ENCODE measurements around the gene OR10H2.
"Not testable (repeated sequence)": the region's sequence is repeated elsewhere in the genome, so short reads cannot be mapped to it uniquely, and the experiment has no call there.

The OR10H2 gene, protein sequence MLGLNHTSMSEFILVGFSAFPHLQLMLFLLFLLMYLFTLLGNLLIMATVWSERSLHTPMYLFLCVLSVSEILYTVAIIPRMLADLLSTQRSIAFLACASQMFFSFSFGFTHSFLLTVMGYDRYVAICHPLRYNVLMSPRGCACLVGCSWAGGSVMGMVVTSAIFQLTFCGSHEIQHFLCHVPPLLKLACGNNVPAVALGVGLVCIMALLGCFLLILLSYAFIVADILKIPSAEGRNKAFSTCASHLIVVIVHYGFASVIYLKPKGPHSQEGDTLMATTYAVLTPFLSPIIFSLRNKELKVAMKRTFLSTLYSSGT

DNA sequence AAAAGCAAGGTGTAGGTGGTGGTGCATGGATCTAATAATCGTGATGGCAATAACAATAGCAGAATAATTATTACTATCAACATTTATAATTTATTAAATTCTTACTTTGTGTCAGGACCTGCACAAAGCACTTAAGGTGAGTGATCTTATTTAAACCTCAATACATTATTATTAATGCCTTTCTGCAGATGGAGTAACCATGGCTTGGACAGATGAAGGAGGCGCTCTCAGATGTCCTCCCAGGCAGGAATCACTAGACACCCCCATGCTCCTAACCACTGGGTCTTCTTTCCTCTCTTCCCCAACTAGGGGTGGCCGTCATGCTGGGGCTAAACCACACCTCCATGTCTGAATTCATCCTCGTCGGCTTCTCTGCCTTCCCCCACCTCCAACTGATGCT, at the start of gene OR10H2:
OR10H2 (plus strand) TSS at position 301 of the 400 bp plus-strand sequence; CDS start at position 321, 20 bp downstream.
- DNase-seq (ENCODE audit: low spot score) = no peak

DNA sequence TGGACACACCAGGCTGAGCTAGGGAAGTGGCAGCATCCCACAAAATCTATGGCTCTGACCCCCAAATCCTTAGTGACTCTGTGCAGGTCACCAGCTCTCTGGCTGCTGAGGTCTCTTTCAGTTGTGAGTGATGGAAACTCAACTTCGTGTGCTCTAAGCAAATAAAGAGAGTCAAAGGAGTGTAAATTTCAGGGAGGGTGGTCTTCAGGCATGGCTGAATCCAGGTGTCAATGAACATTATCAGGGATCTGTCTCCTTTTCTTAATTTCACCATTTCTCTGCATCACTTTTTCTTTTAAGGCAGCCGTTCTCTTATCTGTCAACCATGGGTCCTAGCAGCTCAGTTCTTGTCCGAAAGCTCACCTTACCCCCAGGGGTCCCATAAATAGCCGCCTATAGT, 48.7 kb upstream of the OR10H2 start:
- no peak for DNase-seq (ENCODE audit: low spot score)

DNA sequence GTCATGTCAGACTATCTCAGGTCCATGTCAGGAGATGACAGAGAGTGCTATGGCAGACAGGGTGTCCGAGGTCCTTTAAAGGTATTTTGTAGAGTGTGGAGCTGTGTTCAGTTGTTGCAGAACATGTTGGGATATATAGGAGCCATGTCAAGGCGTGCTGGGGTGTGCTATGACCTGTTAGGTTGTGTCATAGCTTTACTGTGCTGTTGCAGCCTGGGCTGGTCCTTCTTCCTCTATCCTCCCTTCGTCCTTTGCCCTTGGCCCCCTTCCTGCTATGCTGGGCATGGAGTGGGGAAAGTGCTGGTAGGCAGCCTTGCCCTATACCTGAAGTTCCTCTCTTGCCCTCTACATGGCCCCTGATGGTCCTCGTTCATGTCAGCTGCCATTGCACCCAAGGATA, 48.0 kb upstream of the OR10H2 start:
- not testable (repeated sequence) for DNase-seq (ENCODE audit: low spot score)

DNA sequence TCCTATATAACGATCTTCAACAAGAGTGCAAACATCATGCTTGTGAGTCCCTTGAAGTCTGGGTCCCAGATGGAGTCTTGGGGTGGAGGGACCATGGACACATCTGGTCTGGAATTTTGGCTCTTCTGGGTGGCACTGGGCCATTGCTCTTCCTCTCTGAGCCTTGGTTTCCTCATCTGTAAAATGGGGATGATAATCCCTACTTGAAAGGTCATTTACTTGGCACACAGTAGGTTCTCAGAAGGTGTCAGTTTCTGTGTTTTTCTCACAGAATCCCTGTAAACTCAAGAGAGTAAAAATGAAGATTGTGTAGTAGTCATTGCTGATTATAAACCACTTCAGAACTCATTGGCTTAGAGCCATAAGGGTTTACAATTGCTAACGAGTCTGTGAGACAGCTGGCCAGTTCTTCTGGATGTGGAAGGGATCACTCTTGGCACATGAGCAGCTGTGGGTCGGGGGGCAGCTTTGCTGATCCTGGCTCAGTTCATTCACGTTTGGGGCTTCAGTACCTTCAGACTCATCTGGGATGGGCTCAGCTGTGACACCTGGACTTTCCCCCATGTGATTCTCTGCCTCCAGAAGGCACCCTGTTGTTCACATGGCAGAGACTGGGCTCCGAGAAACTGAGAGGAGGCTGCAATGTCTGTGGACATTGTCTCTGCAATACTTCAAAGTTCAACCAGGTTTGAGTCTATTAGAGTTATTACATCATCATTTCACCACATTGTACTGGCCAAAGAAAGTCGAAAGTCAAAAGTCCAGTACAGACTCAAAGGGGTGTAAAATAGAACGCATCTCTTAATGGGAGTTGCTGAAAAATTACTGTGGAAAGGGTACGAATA, 47.1 kb upstream of the OR10H2 start:
- no peak for DNase-seq (ENCODE audit: low spot score)

DNA sequence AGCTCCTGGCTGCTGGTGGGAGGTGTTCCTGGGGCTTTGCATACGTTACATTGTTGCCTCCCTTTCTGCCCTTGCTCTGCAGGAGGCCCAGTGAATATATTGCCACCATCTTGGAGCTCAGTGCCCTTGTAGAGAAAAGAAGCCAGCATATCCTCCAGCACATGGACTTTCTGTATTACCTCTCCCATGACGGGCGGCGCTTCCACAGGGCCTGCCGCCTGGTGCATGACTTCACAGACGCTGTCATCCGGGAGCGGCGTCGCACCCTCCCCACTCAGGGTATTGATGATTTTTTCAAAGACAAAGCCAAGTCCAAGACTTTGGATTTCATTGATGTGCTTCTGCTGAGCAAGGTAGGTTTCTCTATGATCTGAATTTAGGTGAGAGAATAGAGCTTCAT, 44.4 kb upstream of the OR10H2 start:
- no peak for DNase-seq (ENCODE audit: low spot score)

DNA sequence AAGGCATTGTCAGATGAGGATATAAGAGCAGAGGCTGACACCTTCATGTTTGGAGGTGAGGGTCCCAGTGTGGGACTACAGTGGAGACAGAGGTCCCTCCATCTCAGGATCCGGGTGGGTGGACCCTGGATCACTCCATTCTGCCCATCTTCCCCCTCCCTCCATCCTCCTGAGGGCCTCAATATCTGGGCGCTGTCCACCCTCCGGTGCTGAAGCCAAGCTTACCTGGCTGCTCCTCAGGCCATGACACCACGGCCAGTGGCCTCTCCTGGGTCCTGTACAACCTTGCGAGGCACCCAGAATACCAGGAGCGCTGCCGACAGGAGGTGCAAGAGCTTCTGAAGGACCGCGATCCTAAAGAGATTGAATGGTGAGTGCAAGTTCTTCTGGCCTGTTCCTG, 43.0 kb upstream of the OR10H2 start:
- no peak for DNase-seq (ENCODE audit: low spot score)

DNA sequence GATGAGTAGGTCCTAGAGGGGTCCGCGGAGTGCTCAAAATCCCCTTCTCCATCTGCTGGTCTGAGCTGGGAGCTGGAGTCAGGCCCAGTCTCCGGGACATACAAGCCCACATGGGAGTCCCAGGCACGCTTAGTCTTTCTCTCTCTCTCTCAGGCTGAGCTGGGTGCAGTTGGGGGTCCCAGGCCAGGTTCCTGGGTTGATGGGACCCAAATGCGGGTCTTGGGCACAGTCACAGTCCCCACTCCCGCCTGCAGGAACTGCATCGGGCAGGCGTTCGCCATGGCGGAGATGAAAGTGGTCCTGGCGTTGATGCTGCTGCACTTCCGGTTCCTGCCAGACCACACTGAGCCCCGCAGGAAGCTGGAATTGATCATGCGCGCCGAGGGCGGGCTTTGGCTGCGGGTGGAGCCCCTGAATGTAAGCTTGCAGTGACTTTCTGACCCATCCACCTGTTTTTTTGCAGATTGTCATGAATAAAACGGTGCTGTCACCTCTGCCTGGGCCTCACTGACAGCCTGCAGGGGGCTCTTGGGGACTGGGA, 31.1 kb upstream of the OR10H2 start:
- DNase-seq (ENCODE audit: low spot score) = peak; percentile 34

DNA sequence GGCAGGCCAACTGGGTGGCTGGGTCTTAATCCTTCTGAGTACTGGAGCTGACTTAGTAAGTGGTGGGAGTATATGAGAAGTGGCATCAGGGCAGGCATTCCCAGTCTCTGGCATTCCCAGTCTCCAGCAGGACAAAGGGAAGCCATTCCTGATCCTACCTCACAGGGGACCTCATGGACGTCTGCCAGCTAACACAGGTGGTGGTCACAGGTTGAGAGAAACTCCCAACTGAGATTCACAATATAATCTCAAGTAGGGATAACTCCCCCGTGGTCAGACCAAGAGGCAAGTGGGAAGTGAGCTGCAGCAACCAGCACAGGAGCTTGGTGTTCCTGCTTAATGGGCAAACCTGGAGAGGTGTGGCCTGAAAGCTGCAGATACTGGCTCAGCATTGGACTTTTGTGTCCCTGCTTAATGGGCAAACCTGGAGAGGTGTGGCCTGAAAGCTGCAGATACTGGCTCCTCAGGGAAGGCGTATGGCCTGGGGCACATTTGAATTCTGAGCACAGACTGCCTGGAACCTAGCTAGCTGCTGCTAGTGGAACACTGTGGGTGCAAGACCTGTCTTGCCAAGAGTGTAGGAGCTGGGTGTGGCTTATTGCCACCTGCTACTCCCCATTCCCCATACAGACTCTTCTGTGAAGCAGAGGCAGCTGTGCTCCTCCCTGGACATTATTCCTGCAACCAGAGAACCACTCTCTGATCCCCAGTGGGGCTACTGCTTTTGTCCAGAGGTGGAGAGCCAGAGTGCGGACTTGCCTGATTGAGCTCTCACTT, 25.9 kb upstream of the OR10H2 start:
- DNase-seq (ENCODE audit: low spot score) = peak; percentile 9

DNA sequence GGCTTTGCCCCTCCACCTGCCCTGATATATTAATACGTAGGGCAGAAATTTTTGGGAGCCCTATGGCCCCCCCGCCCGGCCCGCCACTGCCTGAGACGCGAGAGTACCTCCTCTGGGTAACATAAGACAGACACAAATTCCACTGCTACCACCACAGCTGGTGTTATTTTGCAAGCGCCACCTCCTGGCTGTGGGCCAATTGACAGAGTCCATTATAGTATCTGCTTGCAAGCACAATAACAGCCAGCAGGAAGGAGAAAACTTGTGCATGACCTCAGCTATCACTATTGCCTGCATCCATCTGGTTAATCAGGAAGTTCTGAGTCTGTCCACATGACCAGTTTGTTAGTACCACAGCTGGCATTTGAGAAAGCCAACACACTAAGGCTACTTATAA, 25.3 kb upstream of the OR10H2 start:
- peak; percentile 84 for DNase-seq (ENCODE audit: low spot score)

DNA sequence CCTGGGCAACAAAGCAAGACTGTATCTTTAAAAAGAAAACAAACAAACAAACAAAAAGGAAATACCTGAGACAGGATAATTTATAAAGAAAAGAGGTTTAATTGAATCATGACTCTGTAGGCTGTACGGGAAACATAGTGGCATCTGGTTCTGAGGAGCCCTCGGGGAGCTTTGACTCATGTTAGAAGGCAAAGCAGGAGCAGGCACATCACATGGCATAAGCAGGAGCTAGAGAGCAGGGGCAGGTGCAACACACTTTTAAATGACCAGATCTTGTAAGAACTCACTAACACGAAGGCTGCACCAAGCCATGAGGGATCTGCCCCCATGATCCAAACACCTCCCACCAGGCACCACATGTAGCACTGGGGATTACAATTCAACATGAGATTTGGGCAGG, 13.2 kb upstream of the OR10H2 start:
- DNase-seq (ENCODE audit: low spot score) = no peak

DNA sequence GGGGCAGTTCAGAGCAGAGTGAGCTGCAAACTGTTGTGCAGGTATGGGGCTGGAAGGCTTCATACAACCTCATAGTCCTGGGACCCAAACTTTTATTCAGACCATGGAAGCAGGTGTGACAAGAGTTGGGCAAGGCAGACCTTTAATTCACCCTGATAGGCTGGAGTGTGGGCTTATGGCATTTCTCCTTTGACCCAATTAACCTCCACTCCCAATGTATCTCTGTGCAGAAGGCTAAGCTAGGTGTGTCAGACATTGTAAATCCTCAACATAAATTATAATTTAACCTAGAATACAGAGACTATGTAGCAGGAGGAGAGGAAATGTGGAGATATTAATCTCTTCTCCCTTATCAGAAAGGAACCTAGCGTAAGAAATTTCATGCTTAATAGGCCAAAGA, 12.2 kb upstream of the OR10H2 start:
- DNase-seq (ENCODE audit: low spot score) = no peak

DNA sequence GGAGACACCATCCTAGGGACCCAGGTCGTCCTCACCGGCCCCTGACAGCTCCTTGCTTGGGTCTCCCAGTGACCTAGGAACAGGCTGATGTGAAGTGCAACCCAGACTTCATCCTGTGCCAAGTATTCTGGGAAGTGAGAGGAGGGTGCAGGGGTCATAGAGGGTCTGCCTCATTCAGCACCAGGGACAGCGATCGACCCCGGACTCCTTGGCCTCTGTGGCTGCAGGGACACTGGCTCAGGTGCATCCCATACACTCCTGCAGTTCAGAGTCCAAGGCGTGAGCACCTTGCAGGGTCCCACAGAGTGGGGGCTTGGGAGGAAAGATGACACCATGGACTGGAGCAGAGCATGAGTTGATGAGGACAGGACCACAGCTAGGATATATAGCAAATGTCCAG, 10.0 kb upstream of the OR10H2 start:
- no peak for DNase-seq (ENCODE audit: low spot score)

DNA sequence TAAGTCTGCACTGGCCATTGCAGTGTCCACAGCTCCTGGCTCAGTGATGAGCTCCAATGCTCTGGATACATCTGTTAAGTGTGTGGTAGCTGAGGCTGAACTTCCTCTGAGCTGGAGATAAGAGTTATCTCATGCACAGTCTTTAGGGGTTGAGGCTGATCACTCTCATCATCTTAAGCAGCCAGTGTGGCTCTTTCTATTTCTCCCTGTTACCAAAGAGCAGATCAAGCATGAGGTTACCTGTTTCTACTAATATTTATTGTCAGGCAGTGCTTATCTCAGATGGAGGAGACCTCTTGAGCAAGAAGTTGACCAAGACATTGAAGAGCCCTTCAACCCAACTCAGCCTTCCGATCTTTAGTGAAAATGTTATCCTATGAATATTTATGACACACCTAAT, 6.6 kb upstream of the OR10H2 start:
- DNase-seq (ENCODE audit: low spot score) = no peak

DNA sequence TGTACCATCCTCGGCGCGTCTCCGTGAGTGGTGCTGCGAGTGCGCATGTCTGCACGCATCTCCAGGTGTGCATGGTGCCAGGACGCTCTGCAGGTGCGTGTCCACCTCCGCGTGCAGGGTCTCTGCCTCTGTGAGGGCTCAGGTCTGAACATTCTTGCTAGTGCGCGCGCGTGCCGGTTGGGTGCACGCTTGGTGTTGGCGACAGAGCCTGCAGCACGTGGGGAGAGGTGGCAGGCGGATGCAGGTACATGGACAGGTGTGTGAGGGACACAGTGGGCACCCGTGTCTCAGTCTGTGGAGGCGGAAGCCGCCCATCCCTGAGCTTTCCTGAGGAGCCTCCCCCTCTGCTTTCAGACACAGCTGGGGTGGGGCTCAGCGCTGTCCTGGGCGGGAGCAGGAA, 4.9 kb upstream of the OR10H2 start:
- no peak for DNase-seq (ENCODE audit: low spot score)

DNA sequence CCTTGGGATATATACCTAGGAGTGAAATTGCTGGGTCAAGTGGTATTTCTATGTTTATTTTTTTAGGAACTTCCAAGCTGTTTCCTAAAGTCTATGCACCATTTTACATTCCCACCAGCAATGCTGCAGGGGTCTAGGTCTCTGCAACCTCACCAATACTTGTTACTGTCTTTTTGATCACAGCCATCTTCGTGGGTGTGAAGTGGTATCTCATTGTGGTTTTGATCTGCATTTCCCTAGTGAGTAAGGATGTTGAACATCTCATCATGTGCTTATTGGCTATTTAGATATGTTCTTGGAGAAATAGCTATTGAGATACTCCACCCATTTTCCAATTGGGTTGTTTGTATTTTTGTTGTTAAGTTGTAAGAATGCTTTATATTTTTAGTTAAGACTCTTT, 2.7 kb downstream of the OR10H2 start:
- no peak for DNase-seq (ENCODE audit: low spot score)

DNA sequence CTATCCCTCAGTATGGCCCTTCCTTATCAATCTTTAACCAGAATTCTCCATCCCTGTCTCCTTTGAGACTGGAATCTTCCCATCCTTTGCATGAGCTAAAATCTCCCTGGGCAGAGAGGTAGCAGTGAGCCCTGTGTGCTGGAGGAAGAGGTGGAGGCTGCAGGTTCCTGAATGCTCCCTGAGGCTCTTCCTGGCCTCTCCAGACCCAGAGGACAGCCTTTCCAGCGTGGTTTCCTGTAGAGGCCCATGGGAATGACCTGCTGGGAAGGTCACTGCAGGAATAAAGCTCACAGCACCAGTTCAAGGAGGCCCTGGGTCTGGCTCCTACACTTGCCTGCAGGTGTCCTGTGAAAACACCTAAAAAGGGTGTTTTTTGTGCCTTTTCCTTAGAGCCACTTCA, 4.6 kb downstream of the OR10H2 start:
- DNase-seq (ENCODE audit: low spot score) = no peak

DNA sequence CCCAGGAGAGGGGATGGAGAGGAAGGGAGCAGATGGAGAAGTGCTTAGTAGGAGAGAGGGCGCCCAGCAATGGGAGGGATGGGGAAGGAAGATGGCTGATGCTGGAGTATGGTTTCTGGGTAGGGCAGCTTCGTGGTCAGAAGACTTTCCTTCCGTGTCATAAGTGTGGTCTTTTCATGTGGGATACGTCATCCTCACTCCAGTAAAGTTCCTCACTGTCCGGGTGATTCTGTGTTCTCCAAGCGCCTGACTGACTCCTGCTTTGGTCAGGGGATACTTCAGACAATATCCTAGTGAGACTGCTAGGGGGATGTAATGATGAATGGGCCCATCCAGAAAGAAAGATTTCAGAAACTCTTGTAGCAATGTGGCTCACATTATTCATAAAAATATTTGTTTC, 6.1 kb downstream of the OR10H2 start:
- no peak for DNase-seq (ENCODE audit: low spot score)

DNA sequence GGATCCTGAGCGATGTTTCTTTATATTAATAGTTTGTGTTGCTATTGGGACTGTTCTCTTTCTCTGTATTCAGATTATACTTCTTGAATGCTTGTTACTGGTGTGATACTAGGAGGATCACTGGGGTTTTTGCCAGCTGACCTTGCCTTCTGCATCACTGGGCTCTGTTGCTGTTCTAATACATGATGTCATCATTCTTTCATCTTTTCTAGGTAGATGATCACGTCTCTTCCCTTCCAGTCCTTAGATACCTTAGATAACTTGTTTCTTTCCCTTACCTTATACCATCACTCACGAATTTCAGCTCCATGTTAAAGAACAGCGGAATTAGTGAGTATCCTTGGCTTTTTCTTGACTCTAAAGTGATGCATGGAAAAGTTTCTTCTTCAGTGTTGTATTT, 9.9 kb downstream of the OR10H2 start, which contains the start of gene OR10H3:
OR10H3 (plus strand) TSS at position 264 of the 400 bp plus-strand sequence. CDS start 3,408 bp downstream, outside the sequence.
- no peak for DNase-seq (ENCODE audit: low spot score)

DNA sequence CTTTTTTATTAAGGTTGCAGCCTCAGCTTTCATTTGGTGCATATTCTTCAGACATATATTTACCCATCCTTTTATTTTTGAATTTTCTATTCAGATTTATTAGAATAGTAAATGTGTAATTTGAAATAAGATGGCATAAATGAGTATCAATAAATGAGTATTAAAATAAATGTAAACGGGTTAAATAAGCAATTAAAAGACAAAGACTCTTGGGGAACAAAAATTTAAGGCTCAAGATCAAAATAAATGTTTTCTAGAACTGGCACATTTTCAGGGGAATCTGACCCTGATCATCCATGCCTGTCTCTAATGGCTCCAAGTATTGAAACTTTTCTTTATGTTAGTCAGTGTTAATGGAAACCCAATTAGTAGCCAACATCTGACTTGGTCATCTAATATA, 13.0 kb downstream of the OR10H2 start:
- no peak for DNase-seq (ENCODE audit: low spot score)

DNA sequence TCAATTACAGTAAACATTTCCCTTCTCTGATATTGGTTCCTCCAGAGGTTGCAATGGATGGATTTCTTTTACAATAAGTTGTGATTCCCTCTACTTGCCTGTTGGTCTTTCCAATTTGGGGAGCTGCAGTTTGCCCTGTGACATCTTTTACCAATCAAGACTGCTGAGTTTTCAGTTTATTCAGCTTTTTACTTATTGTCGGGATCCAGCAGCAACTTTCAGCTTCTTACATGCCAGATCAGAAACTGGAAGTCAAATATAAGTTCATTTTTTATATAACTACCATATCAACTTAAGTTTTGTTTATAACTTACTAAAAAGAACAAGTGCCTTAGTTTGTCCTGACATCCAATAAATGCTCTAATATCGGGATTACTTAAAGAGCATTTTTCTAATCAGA, 20.4 kb downstream of the OR10H2 start:
- DNase-seq (ENCODE audit: low spot score) = no peak

DNA sequence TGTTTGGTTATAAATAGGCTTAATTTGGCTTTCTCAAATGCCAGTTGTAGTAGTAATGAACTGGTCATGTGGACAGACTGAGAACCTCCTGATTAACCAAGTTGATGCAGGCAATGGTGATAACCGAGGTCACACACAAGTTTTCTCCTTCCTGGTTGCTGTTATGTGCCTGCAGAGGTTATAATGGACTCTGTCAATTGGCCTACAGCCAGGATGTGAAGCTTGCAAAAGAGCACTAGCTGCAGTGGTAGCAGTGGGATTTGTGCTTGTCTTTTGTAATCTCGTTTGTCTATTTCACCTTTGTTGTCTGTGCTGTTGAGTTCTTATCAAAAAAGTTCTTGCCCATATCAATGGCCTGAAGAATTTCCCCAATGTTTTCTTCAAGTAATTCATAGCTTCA, 30.6 kb downstream of the OR10H2 start:
- no peak for DNase-seq (ENCODE audit: low spot score)

DNA sequence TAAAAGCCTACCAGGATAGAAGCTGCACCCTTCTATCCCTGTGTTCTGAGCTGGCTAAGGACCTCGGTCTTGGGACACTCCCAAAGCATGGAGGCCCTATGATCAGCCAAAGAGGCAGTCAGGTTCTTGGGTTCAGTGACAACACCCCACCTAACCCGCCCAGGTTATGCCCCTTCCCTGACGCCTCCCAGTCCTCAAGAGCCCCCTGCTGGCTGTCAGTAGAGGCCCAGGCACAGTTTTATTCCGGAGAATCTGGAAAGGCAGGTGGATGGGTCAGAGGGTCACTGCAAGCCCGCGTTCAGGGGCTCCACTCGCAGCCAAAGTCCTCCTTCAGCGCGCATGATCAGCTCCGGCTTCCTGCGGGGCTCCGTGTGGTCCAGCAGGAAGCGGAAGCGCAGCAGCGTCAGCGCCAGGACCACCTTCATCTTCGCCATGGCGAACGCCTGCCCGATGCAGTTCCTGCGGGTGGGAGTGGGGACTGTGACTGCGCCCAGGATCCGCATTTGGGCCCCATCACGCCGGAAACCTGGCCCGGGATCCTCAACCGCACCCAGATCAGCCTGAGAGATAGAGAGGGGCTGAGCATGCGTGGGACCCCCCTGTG, 32.2 kb downstream of the OR10H2 start:
- DNase-seq (ENCODE audit: low spot score) = no peak

Data from NAMALWA (cell line).